CD14-positive monocyte (primary cell): ENCODE measurements around the gene CATSPER1. TPM values are rescaled to one million over a fixed set of nuclear protein-coding genes. Genes with fewer than 3 reads are reported as not detected.

ENCODE experiments used
- DNase-seq, 3 donors: peaks; one replicate each; pipeline ENCODE4 v3.0.0-alpha.2; 2011 to 2022
- H2AFZ ChIP-seq: 2 replicates; pipeline ENCODE4 v1.6.0; 2012; ENCODE audit warnings: mild to moderate bottlenecking, low read depth, low read length, inconsistent platforms; ENCODE audit not compliant: insufficient read depth, poor library complexity, severe bottlenecking
- H3K27ac ChIP-seq, 2 donors: 1 replicate in 1 of 2; 2 replicates in 1 of 2; pipeline ENCODE4 v1.5.1; 2012 to 2013; ENCODE audit warnings: low read length in 2 of 2, control low read depth in 1 of 2, inconsistent platforms in 1 of 2, low read depth in 1 of 2, mild to moderate bottlenecking in 1 of 2
- H3K27me3 ChIP-seq, 2 donors: one replicate each; pipeline versions ENCODE4 v1.6.0 to v1.6.1; 2011 to 2013; ENCODE audit warnings: low read length in 2 of 2; ENCODE audit not compliant: control insufficient read depth in 2 of 2, insufficient read depth in 2 of 2
- H3K36me3 ChIP-seq, 2 donors: replicated peaks in 1 of 2; 1 replicate in 1 of 2; 2 replicates in 1 of 2; pipeline versions ENCODE4 v1.5.1 to v1.6.1; 2012 to 2013; ENCODE audit warnings: low read length in 2 of 2, control low read depth in 1 of 2, inconsistent platforms in 1 of 2, mild to moderate bottlenecking in 1 of 2; ENCODE audit not compliant: insufficient read depth in 2 of 2, control insufficient read depth in 1 of 2
- H3K4me1 ChIP-seq, 2 donors: 1 replicate in 1 of 2; 2 replicates in 1 of 2; pipeline versions ENCODE4 v1.5.1 to v1.6.1; 2012 to 2013; ENCODE audit warnings: low read length in 2 of 2, control low read depth in 1 of 2, inconsistent platforms in 1 of 2, mild to moderate bottlenecking in 1 of 2, moderate library complexity in 1 of 2; ENCODE audit not compliant: insufficient read depth in 2 of 2, control insufficient read depth in 1 of 2
- H3K4me2 ChIP-seq: replicated peaks from 2 replicates; pipeline ENCODE3; 2012; ENCODE audit warnings: low read length, moderate library complexity, mild to moderate bottlenecking; ENCODE audit not compliant: poor library complexity, severe bottlenecking; ENCODE audit errors: extremely low read depth
- H3K4me3 ChIP-seq, 3 experiments: fragments of 200-600 bp in 1 of 3; sonication (generic) in 1 of 3; replicated peaks in 1 of 3; 1 replicate in 2 of 3; 2 replicates in 1 of 3; pipeline ENCODE4 v1.5.1; 2011 to 2013; ENCODE audit warnings: low read length in 3 of 3, mild to moderate bottlenecking in 3 of 3, control low read depth in 2 of 3, low read depth in 2 of 3, inconsistent platforms in 1 of 3, moderate library complexity in 1 of 3
- H3K79me2 ChIP-seq: 2 replicates; pipeline ENCODE4 v1.6.0; 2012; ENCODE audit warnings: mild to moderate bottlenecking, control low read depth, inconsistent platforms, low read length, moderate library complexity; ENCODE audit not compliant: insufficient read depth
- H3K9ac ChIP-seq: 2 replicates; pipeline ENCODE4 v1.6.0; 2017; ENCODE audit warnings: low read length, mild to moderate bottlenecking; ENCODE audit not compliant: insufficient read depth, poor library complexity, severe bottlenecking
- H3K9me3 ChIP-seq, 2 donors: replicated peaks in 1 of 2; 1 replicate in 1 of 2; 2 replicates in 1 of 2; pipeline versions ENCODE4 v1.5.1 to v1.6.1; 2012 to 2013; ENCODE audit warnings: low read length in 2 of 2, control low read depth in 1 of 2; ENCODE audit not compliant: control insufficient read depth in 1 of 2, insufficient read depth in 1 of 2
- H4K20me1 ChIP-seq: 2 replicates; pipeline ENCODE4 v1.6.0; 2012; ENCODE audit warnings: mild to moderate bottlenecking, low read length, control low read depth, moderate library complexity; ENCODE audit not compliant: insufficient read depth
- H3K27ac Mint-ChIP-seq, 7 donors: one replicate each; pipeline ENCODE4 v1.8.0; 2020; ENCODE audit warnings: mild to moderate bottlenecking in 7 of 7, mixed read lengths in 7 of 7, moderate library complexity in 6 of 7, inconsistent platforms in 2 of 7
- H3K27me3 Mint-ChIP-seq, 3 donors: one replicate each; pipeline ENCODE4 v1.8.0; 2021 to 2022; ENCODE audit warnings: low read depth in 3 of 3, mild to moderate bottlenecking in 3 of 3, mixed read lengths in 3 of 3, moderate library complexity in 3 of 3, inconsistent platforms in 1 of 3
- H3K36me3 Mint-ChIP-seq, 2 donors: one replicate each; pipeline ENCODE4 v1.8.0; 2020; ENCODE audit warnings: mixed read lengths in 2 of 2, inconsistent platforms in 1 of 2, mild to moderate bottlenecking in 1 of 2
- H3K4me1 Mint-ChIP-seq: one replicate; pipeline ENCODE4 v1.8.0; 2020; ENCODE audit warnings: mild to moderate bottlenecking, mixed read lengths
- H3K4me3 Mint-ChIP-seq, 2 donors: one replicate each; pipeline ENCODE4 v1.8.0; 2020; ENCODE audit warnings: mild to moderate bottlenecking in 2 of 2, mixed read lengths in 2 of 2, moderate library complexity in 1 of 2
- H3K9me3 Mint-ChIP-seq, 7 donors: one replicate each; pipeline ENCODE4 v1.8.0; 2020 to 2022; ENCODE audit warnings: mixed read lengths in 7 of 7, mild to moderate bottlenecking in 6 of 7, moderate library complexity in 6 of 7, inconsistent platforms in 2 of 7
- WGBS: methylation state at CpG from one replicate; pipeline ENCODE4 v1.1.5; 2013; ENCODE audit warnings: missing lambda C conversion rate; ENCODE audit not compliant: insufficient coverage; 5-methylcytosine and 5-hydroxymethylcytosine counted together
- intact Hi-C, 2 donors: fragments of 100-400 bp; cut with micrococcal nuclease; formaldehyde crosslinking; loops; one replicate each; pipeline versions ENCODE4 v1.15.0 to v1.15.1; 2023
- polyA plus RNA-seq, 3 donors: library from polyadenylated mRNA; depleted of rRNA in 1 of 3; unstranded in 2 of 3; stranded (reverse) in 1 of 3; fragments of 300-500 nt in 2 of 3; fragments of >200 nt in 1 of 3; fragmentation: Illumina TruSeq in 2 of 3; gene quantifications; 1 replicate in 2 of 3; 2 replicates in 1 of 3; pipeline ENCODE4 v1.2.3, GENCODE V29; 2012 to 2021
- TF ChIP-seq, protein P1 (sequence below): fragments of 200-600 bp; IDR thresholded peaks from one replicate; pipeline ENCODE4 v1.8.0; 2022; ENCODE audit warnings: antibody characterized with exemption, mild to moderate bottlenecking

CATSPER1 gene
- polyA plus RNA-seq, 3 donors: 15.4 to 24.1 (median 22.0) TPM

- no peak for DNase-seq
- Histone ChIP-seq H3K4me1 (no peaks in the 10 kb centered on the region), H3K79me2 (peaks cover 39% of the 10 kb centered on the region), H3K36me3 (peaks cover 96 to 100% of the 10 kb centered on the region in 2 donors), H4K20me1 (peaks cover 17% of the 10 kb centered on the region), H3K27ac (no peak overlapping the region), H3K9me3 (no peaks in the 10 kb centered on the region), H2AFZ (no peak overlapping the region), H3K4me3 (no peak overlapping the region), H3K4me2 (no peak overlapping the region), H3K27me3 (no peaks in the 10 kb centered on the region), H3K9ac (no peak overlapping the region)
- TF ChIP-seq, protein P1, sequence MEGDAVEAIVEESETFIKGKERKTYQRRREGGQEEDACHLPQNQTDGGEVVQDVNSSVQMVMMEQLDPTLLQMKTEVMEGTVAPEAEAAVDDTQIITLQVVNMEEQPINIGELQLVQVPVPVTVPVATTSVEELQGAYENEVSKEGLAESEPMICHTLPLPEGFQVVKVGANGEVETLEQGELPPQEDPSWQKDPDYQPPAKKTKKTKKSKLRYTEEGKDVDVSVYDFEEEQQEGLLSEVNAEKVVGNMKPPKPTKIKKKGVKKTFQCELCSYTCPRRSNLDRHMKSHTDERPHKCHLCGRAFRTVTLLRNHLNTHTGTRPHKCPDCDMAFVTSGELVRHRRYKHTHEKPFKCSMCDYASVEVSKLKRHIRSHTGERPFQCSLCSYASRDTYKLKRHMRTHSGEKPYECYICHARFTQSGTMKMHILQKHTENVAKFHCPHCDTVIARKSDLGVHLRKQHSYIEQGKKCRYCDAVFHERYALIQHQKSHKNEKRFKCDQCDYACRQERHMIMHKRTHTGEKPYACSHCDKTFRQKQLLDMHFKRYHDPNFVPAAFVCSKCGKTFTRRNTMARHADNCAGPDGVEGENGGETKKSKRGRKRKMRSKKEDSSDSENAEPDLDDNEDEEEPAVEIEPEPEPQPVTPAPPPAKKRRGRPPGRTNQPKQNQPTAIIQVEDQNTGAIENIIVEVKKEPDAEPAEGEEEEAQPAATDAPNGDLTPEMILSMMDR: no peak
- Mint-ChIP-seq H3K36me3 (peaks cover 87 to 99% of the 10 kb centered on the region in 2 donors), H3K27me3 (peaks cover 0 to 1% (median 0%) of the 10 kb centered on the region in 3 donors), H3K9me3 (peaks cover 0 to 3% (median 0%) of the 10 kb centered on the region in 7 donors), H3K4me1 (no peaks in the 10 kb centered on the region), H3K27ac (no peak overlapping the region), H3K4me3 (no peak overlapping the region)
- intact Hi-C loops: no loop called here
- WGBS: 96% methylated on average over 7 of the region's 8 CpGs
These were observed 33.8 kb upstream of the CATSPER1 start for GRCh38 chr11:66059966-66060680.

DNA sequence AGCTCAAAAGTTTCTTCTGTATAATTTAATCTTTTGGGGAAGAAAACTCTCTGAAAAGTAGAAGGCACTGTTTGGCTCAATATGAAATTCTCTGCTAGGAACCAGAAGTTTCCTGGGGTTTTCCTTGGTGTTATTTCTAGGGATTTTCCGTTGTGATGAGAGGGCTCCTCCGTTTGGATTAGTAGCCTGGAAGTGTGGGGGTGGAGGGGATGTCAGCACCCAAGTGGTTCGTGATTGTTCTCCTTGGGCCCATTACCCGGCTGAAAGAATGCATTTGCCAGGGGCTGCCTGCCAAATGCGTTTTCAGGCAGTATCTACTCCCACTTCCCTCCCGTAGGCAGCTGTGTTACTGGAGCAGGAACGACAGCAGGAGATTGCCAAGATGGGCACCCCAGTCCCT, 30.2 kb upstream of the CATSPER1 start:
- H3K36me3 ChIP-seq: peaks cover 67 to 73% of the 10 kb centered on the region in 2 donors
- peaks cover 46% of the 10 kb centered on the region for H3K79me2 ChIP-seq
- intact Hi-C loops: no loop called here
- peaks cover 0 to 2% (median 0%) of the 10 kb centered on the region in 7 donors for H3K9me3 Mint-ChIP-seq
- H3K4me3 Mint-ChIP-seq: no peak overlapping the region
- peaks cover 10% of the 10 kb centered on the region for H4K20me1 ChIP-seq
- peak overlapping the region in 3 of 7 donors; percentile 17 to 50 (median 46) for H3K27ac Mint-ChIP-seq
- DNase-seq: no peak
- no peak overlapping the region for H3K9ac ChIP-seq
- no peak overlapping the region for H3K27ac ChIP-seq
- H3K4me1 ChIP-seq: peaks cover 10 to 17% of the 10 kb centered on the region in 2 donors
- H3K9me3 ChIP-seq: no peaks in the 10 kb centered on the region
- H3K4me2 ChIP-seq: no peak overlapping the region
- 98% methylated on average over 5 of the region's 7 CpGs for WGBS
- H3K36me3 Mint-ChIP-seq: peaks cover 65 to 82% of the 10 kb centered on the region in 2 donors
- TF ChIP-seq, protein P1: no peak
- H2AFZ ChIP-seq: no peak overlapping the region
- peaks cover 11% of the 10 kb centered on the region for H3K4me1 Mint-ChIP-seq
- H3K27me3 ChIP-seq: no peaks in the 10 kb centered on the region
- no peak overlapping the region for H3K4me3 ChIP-seq
- H3K27me3 Mint-ChIP-seq: peaks cover 0 to 1% (median 0%) of the 10 kb centered on the region in 3 donors
